Endothelial cell of umbilical vein (primary cell): ENCODE data around the gene POLR1B. TPM values are rescaled to one million over a fixed set of nuclear protein-coding genes. Genes with fewer than 3 reads are reported as not detected.

Experiments used
- BruUV-seq: library from RNA; stranded (reverse); fragments of 400-500 nt; replicated peaks from 2 replicates; lab custom pipeline; 2021; lab: Mats Ljungman, UMichigan
- CTCF ChIA-PET: fragments of 300-600, 350-600 bp; sonication (Branson Sonifier 250); formaldehyde crosslinking; loops from one replicate; lab custom pipeline; 2021; ENCODE audit warnings: antibody characterized with exemption, inconsistent platforms; lab: Charles Lee
- POLR2A ChIA-PET: fragments of 300-600, 350-600 bp; sonication (Branson Sonifier 250); formaldehyde crosslinking; loops from one replicate; lab custom pipeline; 2021; ENCODE audit warnings: antibody characterized with exemption, inconsistent platforms; lab: Charles Lee
- DNase-seq: peaks from one replicate; pipeline ENCODE4 v3.0.0-alpha.2; 2011; ENCODE audit warnings: low read depth, low spot score
- FAIRE-seq: peaks from 2 replicates; lab custom pipeline; 2011; peaks lifted over from hg19 to GRCh38; lab: Jason Lieb, UNC
- H2AFZ ChIP-seq: 2 replicates; pipeline ENCODE4 v1.6.0; 2012; ENCODE audit warnings: low read depth, low read length, control low read depth, inconsistent platforms
- H3K27ac ChIP-seq: 2 replicates; pipeline ENCODE4 v1.5.1; 2011; ENCODE audit warnings: low read depth, mild to moderate bottlenecking, control low read depth, low read length, moderate library complexity; ENCODE audit not compliant: insufficient read depth
- H3K27me3 ChIP-seq, 2 experiments: 2 replicates each; pipeline versions ENCODE4 v1.6.0 to v1.6.1; 2011; ENCODE audit warnings: low read length in 2 of 2, mixed read lengths in 1 of 2; ENCODE audit not compliant: control insufficient read depth in 2 of 2, insufficient read depth in 2 of 2
- H3K36me3 ChIP-seq, 2 experiments: 2 replicates in 1 of 2; 3 replicates in 1 of 2; pipeline ENCODE4 v1.5.1; 2011; ENCODE audit warnings: low read length in 2 of 2, mild to moderate bottlenecking in 1 of 2, moderate library complexity in 1 of 2; ENCODE audit not compliant: control insufficient read depth in 2 of 2, insufficient read depth in 2 of 2; ENCODE audit errors: extremely low read depth in 1 of 2
- H3K4me1 ChIP-seq: 3 replicates; pipeline ENCODE4 v1.5.1; 2011; ENCODE audit warnings: mild to moderate bottlenecking, low read length; ENCODE audit not compliant: control insufficient read depth, insufficient read depth; ENCODE audit errors: extremely low read depth
- H3K4me2 ChIP-seq: 2 replicates; pipeline ENCODE4 v1.6.1; 2011; ENCODE audit warnings: low read length, control low read depth, mixed read lengths; ENCODE audit not compliant: insufficient read depth
- H3K4me3 ChIP-seq, 3 experiments: fragments of 200-600 bp in 1 of 3; sonication (generic), shearing (Covaris generic) in 1 of 3; replicated peaks in 1 of 3; 2 replicates each; pipeline ENCODE4 v1.5.1; 2011 to 2016; ENCODE audit warnings: control low read depth in 3 of 3, low read length in 3 of 3, mild to moderate bottlenecking in 2 of 3, inconsistent platforms in 1 of 3, low read depth in 1 of 3, moderate library complexity in 1 of 3; ENCODE audit not compliant: insufficient read depth in 1 of 3
- H3K79me2 ChIP-seq: 2 replicates; pipeline ENCODE4 v1.6.0; 2012; ENCODE audit warnings: low read length, inconsistent platforms; ENCODE audit not compliant: control insufficient read depth, insufficient read depth
- H3K9ac ChIP-seq: replicated peaks from 2 replicates; pipeline ENCODE3; 2011; ENCODE audit warnings: low read length, control low read depth; ENCODE audit not compliant: insufficient read depth; ENCODE audit errors: extremely low read depth
- H3K9me1 ChIP-seq: replicated peaks from 3 replicates; pipeline ENCODE4 v1.6.0; 2011; ENCODE audit warnings: mild to moderate bottlenecking, low read length; ENCODE audit not compliant: control insufficient read depth, insufficient read depth; ENCODE audit errors: extremely low read depth
- H3K9me3 ChIP-seq: replicated peaks from 2 replicates; pipeline ENCODE4 v1.5.1; 2012; ENCODE audit warnings: low read length, inconsistent platforms; ENCODE audit not compliant: control insufficient read depth, insufficient read depth
- H4K20me1 ChIP-seq: replicated peaks from 2 replicates; pipeline ENCODE3; 2011; ENCODE audit warnings: mild to moderate bottlenecking, low read length; ENCODE audit not compliant: control insufficient read depth, insufficient read depth; ENCODE audit errors: extremely low read depth
- EZH2 ChIP-seq: IDR thresholded peaks from 2 replicates; pipeline ENCODE4 v1.6.1; 2012; ENCODE audit warnings: borderline replicate concordance, low read depth, mild to moderate bottlenecking, moderate library complexity, low read length, inconsistent platforms; ENCODE audit not compliant: severe bottlenecking
- FOS ChIP-seq: IDR thresholded peaks from 2 replicates; pipeline ENCODE4 v1.6.1; 2011; ENCODE audit warnings: mild to moderate bottlenecking, low read length, moderate library complexity, borderline replicate concordance; ENCODE audit not compliant: insufficient read depth
- GATA2 ChIP-seq: IDR thresholded peaks from 2 replicates; pipeline ENCODE4 v1.7.0; 2011; ENCODE audit warnings: low read depth, mild to moderate bottlenecking, moderate library complexity, mixed read lengths, low read length; ENCODE audit not compliant: insufficient read length, insufficient read depth
- JUN ChIP-seq: IDR thresholded peaks from 2 replicates; pipeline ENCODE4 v1.6.1; 2011; ENCODE audit warnings: borderline replicate concordance, low read depth; ENCODE audit not compliant: insufficient read length, insufficient read depth
- MYC ChIP-seq: IDR thresholded peaks from one replicate; pipeline ENCODE4 v1.6.1; 2011; ENCODE audit warnings: mild to moderate bottlenecking, low read depth, low read length
- POLR2A ChIP-seq: IDR thresholded peaks from 2 replicates; pipeline ENCODE4 v1.6.1; 2012; ENCODE audit warnings: low read depth, mild to moderate bottlenecking, control low read depth, low read length
- POLR2AphosphoS5 ChIP-seq: IDR thresholded peaks from 2 replicates; pipeline ENCODE4 v1.6.1; 2012; ENCODE audit warnings: low read depth, mild to moderate bottlenecking, control low read depth, low read length, moderate library complexity; ENCODE audit not compliant: insufficient read depth
- dilution Hi-C: fragments of 300-500 bp; cut with MboI; formaldehyde crosslinking; loops from one replicate; pipeline ENCODE4 v1.15.0; 2019; ENCODE audit warnings: low sequenced_read_pairs; ENCODE audit not compliant: extremely low pct_ligation_motif_present
- intact Hi-C: fragments of 100-400 bp; cut with micrococcal nuclease; formaldehyde crosslinking; loops from one replicate; pipeline ENCODE4 v1.10.0; 2022
- polyA plus RNA-seq, 4 experiments: library from polyadenylated mRNA; depleted of rRNA in 3 of 4; stranded (reverse) in 3 of 4; unstranded in 1 of 4; fragments of >200 nt; gene quantifications; 2 replicates each; pipeline versions ENCODE4 v1.2.1 to v1.2.3, GENCODE V29; 2011 to 2012; ENCODE audit warnings: missing spikeins in 1 of 4
- total RNA-seq: library from RNA; stranded (reverse); gene quantifications from 2 replicates; pipeline ENCODE4 v1.2.3, GENCODE V29; 2021
- TF ChIP-seq, protein P1 (sequence below), 2 donors: IDR thresholded peaks; 1 replicate in 1 of 2; 2 replicates in 1 of 2; pipeline ENCODE4 v1.5.1; 2011; ENCODE audit warnings: low read length in 2 of 2, mild to moderate bottlenecking in 2 of 2, moderate library complexity in 2 of 2, control low read depth in 1 of 2, inconsistent platforms in 1 of 2, low read depth in 1 of 2; ENCODE audit not compliant: insufficient read depth in 1 of 2; ENCODE audit errors: extremely low read depth in 1 of 2
- TF ChIP-seq, protein P2 (sequence below): IDR thresholded peaks from 2 replicates; pipeline ENCODE4 v1.6.1; 2011; ENCODE audit not compliant: insufficient read depth, insufficient read length

Gene POLR1B
- total and polyA plus RNA-seq, 2 donors (not counting 3 experiments of a cell fraction or from before 2014, with no cell fraction given) = 12.2 to 28.9 TPM

DNA sequence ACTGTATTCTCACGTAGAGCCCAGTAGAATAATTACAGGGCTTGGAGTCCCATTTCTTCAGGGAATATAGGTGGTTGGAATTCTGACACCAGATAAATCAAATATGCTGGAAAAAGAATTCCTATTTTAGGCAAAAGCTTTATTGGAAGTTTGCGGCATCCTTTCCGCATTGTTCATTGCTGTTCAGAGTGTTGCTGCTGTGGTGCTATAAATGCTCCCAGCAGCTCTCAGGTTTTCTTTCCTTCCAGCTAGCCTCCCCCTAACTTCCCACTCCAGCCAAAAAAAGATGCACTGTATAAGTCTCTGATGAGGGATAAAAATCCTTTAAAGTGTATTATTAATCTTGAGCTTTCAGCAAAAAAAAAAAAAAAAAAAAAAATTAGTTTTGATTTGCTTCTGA is 25.5 kb upstream of the POLR1B start:
- peaks cover 6 to 11% of the 10 kb centered on the region in 2 experiments for H3K36me3 ChIP-seq
- H3K4me3 ChIP-seq = no peak overlapping the region
- H4K20me1 ChIP-seq = no peaks in the 10 kb centered on the region
- no TSS peak for BruUV-seq
- no peak for DNase-seq
- no peaks in the 10 kb centered on the region for H3K27me3 ChIP-seq
- no peak overlapping the region for H3K27ac ChIP-seq
- H3K9me3 ChIP-seq = no peaks in the 10 kb centered on the region
- H3K9ac ChIP-seq = no peak overlapping the region
- TF ChIP-seq, protein P1, sequence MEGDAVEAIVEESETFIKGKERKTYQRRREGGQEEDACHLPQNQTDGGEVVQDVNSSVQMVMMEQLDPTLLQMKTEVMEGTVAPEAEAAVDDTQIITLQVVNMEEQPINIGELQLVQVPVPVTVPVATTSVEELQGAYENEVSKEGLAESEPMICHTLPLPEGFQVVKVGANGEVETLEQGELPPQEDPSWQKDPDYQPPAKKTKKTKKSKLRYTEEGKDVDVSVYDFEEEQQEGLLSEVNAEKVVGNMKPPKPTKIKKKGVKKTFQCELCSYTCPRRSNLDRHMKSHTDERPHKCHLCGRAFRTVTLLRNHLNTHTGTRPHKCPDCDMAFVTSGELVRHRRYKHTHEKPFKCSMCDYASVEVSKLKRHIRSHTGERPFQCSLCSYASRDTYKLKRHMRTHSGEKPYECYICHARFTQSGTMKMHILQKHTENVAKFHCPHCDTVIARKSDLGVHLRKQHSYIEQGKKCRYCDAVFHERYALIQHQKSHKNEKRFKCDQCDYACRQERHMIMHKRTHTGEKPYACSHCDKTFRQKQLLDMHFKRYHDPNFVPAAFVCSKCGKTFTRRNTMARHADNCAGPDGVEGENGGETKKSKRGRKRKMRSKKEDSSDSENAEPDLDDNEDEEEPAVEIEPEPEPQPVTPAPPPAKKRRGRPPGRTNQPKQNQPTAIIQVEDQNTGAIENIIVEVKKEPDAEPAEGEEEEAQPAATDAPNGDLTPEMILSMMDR (IDR thresholded peaks at IDR 0.05; ENCODE audit: extremely low read depth in 1 of 2, insufficient read depth in 1 of 2, low read depth in 1 of 2, low read length in 2 of 2) = no peak
- TF ChIP-seq, protein P2, sequence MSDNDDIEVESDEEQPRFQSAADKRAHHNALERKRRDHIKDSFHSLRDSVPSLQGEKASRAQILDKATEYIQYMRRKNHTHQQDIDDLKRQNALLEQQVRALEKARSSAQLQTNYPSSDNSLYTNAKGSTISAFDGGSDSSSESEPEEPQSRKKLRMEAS = no peak
- dilution Hi-C loops = no loop called here
- POLR2A ChIA-PET = interaction anchor here (0.6 kb wide), 1 partner anchor 61 kb away, joined by 4 read pairs; no protein-coding TSS in a partner anchor
- CTCF ChIA-PET = no interaction called here
- H2AFZ ChIP-seq = no peak overlapping the region
- no peaks in the 10 kb centered on the region for H3K9me1 ChIP-seq
- H3K79me2 ChIP-seq = peaks cover 2% of the 10 kb centered on the region
- FAIRE-seq = no peak
- intact Hi-C loops = no loop called here
- H3K4me1 ChIP-seq = no peaks in the 10 kb centered on the region
- H3K4me2 ChIP-seq = no peak overlapping the region

DNA sequence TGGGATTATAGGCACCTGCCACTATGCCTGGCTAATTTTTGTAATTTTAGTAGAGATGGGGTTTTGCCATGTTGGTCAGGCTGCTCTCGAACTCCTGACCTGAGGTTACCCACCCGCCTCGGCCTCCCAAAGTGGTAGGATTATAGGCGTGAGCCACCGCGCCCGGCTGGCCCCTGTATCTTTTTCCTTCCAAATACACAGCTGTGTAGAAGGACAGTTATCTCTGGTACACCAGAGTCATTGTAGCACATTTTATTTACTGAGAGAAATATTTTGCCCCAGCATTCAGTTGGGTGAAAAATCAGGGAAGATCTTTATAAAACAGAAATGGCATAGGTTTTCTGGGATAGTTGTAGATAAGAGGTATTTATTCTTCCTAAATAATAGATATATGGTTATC is 23.5 kb upstream of the POLR1B start:
- Histone ChIP-seq H3K4me2 (no peak overlapping the region), H2AFZ (no peak overlapping the region), H3K79me2 (peaks cover 2% of the 10 kb centered on the region), H3K27me3 (no peaks in the 10 kb centered on the region), H3K9me3 (no peaks in the 10 kb centered on the region), H3K4me1 (no peaks in the 10 kb centered on the region), H3K36me3 (peaks cover 10 to 19% of the 10 kb centered on the region in 2 experiments), H3K9ac (no peak overlapping the region), H4K20me1 (no peaks in the 10 kb centered on the region), H3K27ac (no peak overlapping the region), H3K4me3 (no peak overlapping the region), H3K9me1 (no peaks in the 10 kb centered on the region)
- dilution Hi-C loops = no loop called here
- ChIA-PET CTCF (no interaction called here), POLR2A (interaction anchor here (0.6 kb wide), 1 partner anchor 15 kb away, joined by 5 read pairs; no protein-coding TSS in a partner anchor)
- TF ChIP-seq GATA2 (no peak), FOS (no peak), POLR2A (no peak), POLR2AphosphoS5 (no peak), EZH2 (no peak), MYC (no peak), JUN (no peak)
- TF ChIP-seq, protein P2 = no peak
- TF ChIP-seq, protein P1 (IDR thresholded peaks at IDR 0.05; ENCODE audit: extremely low read depth in 1 of 2, insufficient read depth in 1 of 2, low read depth in 1 of 2, low read length in 2 of 2) = no peak
- BruUV-seq = no TSS peak
- intact Hi-C loops = no loop called here
- DNase-seq = no peak
- FAIRE-seq = no peak
